GM18526 (cell line): ENCODE results near the gene TPPP3.

Experiments used
- POLR2A ChIP-seq: IDR thresholded peaks from 3 replicates; pipeline ENCODE4 v1.6.1; 2011; ENCODE audit not compliant: insufficient read length; ENCODE audit errors: extremely low read depth

TPPP3 gene

DNA sequence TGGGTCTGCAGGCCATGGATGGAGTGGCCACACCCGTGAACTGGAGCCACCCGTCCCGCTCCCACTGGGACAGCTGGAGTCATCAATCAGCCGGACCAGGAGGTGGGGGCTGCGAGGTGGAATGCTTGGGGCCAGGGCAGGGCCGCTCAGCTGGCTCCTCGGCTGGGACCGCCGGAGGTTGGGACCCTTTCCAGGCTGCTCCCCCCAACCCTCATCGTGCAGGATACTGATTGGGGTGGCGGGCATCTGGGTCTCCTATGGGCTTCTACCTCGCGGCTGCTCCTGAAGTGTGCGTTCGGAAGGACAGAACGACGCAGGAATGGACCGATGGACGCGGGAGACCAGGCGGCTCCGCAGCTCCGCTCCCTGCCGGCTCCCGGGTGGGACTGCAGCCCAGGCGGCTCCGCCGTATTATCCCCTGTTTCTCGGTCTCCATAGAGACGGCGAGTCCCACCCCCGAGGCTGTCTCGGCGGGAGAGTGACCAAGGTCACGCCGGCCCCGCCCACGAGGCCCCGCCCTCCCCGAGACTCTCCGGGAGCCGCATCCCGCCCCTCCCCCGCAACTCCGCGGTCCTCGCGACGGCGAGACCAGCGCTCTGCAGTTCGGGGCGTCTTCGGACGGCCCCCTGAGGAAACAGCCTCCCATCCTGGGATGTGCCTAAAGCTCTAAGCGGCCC, at the start of gene TPPP3:
Gene TPPP3 (minus strand): TSS at position 388 of the 677 bp plus-strand sequence. CDS start 2,387 bp downstream, outside the sequence.
- TF ChIP-seq POLR2A: no peak

DNA sequence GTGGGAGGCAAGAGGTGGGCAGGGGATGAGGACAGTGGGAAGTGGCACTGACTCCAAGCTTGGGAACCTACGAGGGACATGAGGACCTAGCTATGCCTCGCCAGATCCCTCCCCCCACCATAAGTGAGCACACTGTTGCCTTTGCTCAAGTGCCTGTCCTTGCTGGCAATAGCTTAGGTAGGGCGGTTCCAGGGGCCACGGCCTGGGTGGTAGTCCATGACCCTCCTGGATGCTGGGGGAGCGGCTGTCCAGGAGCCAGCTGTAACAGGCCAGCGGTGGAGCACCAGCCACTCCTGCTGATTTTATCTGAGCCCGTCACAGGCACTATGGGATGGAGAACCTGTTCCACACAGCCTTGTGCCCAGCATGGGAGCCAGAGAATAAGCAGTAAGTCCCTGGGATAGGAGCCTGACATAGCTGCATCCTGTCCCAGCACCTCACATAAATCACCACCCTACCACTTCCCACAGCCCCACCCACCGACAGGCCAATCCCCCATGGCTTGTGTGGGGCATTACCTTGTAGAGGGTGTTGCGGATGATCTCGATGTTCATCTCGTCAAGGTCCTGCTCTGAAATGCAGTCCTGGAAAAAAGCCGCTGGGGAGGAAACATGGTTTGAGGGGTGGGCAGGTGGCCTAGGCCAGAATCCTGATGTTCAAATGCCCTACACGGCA, 49.4 kb upstream of the TPPP3 start:
- no peak for TF ChIP-seq POLR2A

DNA sequence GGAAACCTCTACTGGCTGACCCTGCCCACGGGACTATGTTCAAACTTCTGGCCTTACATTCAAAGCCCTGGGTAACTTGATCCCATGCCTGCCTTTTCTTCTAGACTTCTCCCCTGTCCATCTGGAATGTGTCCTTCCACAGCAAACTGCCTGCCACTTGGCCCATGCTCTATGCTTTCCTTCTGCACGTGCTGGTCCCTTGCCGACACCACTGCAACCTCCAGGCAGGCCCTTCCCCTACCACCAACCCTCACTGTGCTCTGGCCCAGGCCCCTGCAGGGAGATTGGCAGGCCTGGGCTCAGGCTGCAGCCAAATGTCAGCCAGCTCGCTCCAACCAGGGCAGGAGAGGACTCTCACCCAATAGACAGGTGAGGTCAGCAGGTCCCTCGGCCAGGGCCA, 48.6 kb upstream of the TPPP3 start:
- no peak for TF ChIP-seq POLR2A

DNA sequence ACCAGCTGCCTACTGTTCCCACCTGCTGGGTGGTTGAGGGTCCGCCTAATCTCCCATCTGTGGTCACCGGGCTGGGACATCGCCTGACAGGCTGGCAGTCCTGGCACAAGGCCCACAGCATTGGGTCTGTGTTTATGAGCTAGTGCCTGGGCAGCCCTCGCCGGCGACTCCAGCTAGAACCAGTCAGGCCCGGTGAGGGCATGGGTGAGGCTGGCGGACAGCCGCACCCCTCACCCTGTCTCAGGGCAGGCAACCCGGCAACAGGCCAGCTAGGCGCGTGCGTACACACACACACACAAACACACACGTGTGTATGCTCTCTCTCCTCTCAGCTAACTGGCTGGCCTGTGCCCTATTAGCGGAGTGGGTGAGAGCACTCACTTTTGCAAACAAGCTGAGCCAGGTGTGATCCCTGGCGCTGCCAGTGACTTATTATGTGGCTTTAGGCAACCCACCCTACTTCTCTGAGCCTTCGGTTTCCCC, 48.0 kb upstream of the TPPP3 start:
- TF ChIP-seq POLR2A: no peak

DNA sequence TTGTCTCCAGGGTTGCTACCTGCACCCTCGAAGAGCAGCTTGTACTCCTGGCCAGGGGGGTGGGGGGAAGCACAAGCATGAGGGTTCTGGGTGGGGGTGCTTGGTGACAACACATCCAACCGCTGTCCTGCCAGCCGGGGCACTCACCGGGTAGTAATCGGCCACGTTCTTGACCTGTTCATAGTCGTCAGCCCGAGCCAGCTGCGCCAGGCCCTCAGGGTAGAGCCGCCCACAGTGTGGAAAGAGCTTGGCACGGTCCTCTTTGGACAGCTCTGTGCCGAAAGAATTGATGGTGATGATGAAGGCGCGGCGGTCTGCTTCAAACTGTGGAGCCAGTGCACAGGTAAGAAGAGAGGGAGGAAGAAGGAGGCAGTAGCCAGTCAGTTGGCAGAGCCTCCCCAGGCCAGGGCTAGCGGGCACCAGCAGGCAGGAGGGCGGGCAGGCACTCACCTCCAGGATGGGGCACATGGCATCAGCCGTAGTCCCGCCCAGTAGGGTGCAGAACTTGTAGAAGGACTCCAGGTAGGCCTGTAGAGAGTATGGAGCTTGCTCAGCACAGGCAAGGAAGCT, 45.6 kb upstream of the TPPP3 start:
- no peak for TF ChIP-seq POLR2A

DNA sequence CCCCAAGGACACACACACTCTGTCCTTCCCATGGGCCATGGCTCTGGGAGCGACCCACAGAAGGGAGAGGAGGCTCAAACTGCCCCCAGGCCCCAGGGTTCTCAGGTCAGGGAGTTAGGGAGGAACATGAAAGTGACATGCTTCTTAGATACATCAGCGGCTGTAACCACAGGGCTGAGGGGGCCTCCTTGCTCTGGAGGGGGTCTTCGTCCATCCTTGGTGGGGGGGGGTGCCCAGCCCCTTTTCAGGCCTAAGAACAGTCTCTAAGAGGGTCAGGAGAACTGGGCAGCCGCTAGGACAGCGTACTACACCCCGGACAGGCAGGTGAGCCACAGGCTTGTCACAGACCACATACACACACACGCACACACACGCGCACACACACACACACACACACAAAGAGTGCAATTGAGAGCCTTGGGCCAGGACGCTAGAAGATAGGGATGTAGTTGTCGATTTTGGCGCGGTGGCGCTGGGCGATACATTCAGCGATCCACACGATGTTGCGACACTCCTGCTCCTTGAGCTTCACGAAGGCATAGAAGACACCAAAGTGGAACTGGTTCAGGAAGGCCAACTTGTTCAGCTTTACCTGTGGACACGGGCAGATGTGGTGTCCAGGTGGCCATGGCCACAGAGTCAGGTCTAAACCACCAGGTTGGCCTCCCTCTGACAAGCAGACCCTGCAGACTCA, 44.9 kb upstream of the TPPP3 start:
- no peak for TF ChIP-seq POLR2A

DNA sequence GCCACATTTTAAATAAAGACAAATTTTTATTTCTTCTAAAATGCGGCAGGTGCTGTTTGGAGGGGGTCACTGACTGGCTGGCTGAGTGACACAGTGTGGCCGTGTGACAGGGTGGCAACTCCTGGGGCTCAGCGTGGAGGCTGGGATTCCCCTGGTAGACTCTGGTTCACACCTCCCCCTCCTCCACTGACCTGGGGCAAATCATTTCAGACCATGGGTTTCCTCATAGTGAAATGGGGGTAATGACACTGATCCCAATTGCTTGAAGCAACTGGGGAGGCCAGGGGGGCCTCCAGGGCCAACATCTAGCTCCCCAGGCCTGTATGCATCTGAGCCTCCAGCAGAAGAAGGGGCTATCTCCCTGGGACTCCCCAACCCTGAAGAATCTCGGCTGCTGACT, 44.2 kb upstream of the TPPP3 start:
- TF ChIP-seq POLR2A: no peak

DNA sequence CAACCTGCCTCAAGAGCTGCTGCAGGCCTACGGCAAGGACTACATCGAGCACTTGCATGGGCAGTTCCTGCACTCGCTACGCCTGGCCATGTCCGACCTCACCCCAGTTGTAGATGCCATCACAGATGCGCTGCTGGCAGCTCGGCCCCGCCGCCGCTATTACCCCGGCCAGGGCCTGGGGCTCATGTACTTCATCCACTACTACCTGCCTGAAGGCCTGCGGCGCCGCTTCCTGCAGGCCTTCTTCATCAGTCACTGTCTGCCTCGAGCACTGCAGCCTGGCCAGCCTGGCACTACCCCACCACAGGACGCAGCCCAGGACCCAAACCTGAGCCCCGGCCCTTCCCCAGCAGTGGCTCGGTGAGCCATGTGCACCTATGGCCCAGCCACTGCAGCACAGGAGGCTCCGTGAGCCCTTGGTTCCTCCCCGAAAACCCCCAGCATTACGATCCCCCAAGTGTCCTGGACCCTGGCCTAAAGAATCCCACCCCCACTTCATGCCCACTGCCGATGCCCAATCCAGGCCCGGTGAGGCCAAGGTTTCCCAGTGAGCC, 43.4 kb upstream of the TPPP3 start:
- peak; percentile 18 for TF ChIP-seq POLR2A

DNA sequence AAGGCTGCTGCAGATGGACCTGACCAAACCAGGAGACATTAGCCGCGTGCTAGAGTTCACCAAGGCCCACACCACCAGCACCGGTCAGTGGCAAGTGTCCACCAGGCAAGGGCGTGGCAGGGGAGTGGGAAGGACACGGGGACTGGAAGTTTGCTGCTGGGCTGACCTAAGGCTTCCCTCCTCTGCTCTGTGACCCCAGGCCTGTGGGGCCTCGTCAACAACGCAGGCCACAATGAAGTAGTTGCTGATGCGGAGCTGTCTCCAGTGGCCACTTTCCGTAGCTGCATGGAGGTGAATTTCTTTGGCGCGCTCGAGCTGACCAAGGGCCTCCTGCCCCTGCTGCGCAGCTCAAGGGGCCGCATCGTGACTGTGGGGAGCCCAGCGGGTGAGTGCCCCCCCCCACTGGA, 42.5 kb upstream of the TPPP3 start:
- TF ChIP-seq POLR2A: no peak

DNA sequence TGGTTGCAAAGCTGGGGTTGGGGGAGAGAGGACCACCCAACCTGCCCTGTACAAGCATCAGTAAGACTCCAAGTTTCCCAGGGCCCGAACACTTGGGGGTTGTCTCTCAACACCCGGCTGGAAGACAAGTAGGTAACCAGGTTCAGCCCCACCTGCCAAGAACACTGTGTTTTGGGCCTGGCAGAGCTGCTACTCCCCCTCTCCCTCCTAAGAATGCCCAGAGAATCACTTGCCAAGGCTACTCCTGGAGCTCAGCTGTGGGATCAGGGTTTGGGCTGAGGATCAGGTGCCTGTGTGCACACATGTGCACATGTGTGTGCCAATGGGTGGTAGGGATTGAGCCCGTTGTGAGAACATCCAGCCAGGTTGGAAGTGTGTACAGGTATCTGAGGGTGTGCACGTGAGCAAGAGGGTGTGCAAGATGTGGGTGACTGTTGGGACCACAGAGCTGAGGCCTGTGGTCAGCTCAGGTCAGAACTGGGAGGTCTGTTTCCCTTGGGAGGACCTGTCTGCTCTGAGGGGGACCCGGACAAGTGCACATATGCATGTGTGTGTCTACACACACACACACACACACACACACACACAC, 39.9 kb upstream of the TPPP3 start:
- no peak for TF ChIP-seq POLR2A

DNA sequence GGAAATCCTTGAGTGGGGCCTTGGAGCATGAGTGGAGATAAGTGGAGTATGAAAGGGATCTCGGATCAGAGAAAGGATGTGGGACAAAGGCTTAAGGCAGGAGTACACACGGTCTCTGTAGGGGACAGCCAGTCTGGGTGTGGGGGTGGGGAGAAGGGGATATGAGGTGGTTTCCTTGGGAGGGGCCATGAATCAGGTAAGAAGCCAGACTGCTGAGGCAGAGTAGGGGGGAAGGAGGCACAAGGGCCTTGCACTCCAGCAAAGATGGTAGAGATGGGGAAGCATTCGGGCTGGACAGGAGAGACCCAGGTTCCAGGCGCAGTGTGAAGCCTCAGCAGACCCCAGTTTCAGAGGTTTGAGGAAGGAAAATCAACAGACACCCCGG, 39.2 kb upstream of the TPPP3 start:
- TF ChIP-seq POLR2A: no peak

DNA sequence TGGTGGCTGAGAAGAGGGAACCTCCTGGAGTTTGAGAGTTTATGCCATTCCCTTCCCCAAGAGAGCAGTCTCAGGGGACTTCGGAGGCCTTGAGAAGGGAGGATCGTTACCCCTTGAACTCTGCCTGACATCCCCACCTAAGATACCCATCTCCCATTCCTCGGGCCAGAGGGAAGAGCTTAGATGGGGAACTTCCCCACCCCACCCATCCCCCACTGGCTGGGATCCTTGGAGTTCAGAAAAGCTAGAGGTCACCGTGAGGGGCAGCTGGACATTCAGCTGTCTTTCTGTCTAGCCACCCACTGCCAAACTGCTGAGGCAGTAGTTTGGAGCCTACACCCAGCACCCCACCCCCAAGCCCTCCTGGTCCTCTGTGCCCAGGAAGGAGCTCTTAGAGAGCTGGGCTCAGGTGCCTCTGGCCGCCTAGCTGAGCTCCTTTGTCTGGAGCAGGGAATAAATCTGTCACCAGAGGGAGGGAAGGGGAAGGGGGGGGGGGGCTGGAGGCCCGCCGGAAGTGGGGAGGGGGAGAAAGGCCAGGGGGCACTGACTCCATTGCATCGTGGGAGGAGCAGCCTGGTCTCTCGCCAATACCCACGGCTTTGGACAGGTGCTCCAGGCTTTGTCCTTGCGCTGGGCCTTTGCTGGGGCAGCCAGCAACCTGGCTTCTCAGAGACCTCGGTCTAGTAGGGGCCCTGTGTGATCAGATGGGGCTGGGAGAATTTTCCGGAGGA, 38.6 kb upstream of the TPPP3 start:
- TF ChIP-seq POLR2A: no peak

DNA sequence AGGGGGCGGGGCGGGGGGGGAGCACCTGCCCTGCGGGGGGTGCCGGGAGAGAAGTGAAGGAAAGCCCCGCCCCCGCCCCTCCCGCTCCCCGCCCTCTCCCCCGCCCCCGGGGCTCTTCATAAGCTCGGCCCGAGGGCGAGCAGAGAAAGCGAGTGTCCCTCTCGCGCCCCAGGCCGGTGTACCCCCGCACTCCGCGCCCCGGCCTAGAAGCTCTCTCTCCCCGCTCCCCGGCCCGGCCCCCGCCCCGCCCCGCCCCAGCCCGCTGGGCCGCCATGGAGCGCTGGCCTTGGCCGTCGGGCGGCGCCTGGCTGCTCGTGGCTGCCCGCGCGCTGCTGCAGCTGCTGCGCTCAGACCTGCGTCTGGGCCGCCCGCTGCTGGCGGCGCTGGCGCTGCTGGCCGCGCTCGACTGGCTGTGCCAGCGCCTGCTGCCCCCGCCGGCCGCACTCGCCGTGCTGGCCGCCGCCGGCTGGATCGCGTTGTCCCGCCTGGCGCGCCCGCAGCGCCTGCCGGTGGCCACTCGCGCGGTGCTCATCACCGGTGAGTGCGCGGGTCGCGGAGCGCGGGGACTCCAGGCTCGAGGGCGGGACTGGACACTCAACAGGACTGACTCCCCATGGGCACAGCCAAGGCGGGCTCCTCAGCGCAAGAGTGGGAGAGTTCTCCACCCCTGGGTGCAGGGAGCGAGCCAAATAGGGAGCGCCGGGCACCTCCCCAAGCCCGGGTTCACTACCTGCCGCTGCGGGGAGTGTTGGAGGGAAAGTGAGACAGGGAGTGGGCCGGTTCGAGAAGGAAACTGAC, 37.9 kb upstream of the TPPP3 start, which contains the start of gene HSD11B2:
Gene HSD11B2 (plus strand): TSS at position 145 of the 798 bp plus-strand sequence. CDS start 128 bp downstream, at position 273.
- TF ChIP-seq POLR2A: no peak

DNA sequence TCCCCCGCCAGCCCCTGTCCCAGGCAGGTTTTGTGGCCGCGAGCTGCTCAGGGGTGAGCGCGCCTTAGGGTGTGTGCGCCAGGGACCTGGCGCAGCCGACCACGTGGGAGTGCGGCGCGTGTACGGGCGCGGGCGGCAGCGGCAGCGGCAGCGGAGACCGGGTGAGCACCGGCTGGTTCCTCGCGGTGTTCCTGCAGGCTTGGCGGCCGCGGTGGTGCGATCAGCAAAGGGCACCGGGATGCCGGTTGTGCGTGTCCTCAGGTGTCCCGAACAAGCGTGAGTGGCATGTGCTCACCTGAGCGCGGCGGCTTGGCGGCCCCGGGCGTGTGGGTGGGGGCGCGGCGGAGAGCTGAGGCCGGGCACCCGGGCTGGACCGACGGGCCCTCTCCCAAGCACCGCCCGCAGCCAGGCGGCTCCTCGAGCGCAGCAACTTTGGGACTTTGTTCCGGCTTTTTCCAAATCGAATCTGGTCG, 37.2 kb upstream of the TPPP3 start:
- no peak for TF ChIP-seq POLR2A
